Fibroblast of lung (primary cell): ENCODE measurements around the gene UNCX. TPM values are rescaled to one million over a fixed set of nuclear protein-coding genes. Genes with fewer than 3 reads are reported as not detected.

Experiments used
- polyA plus RNA-seq, 2 donors: library from polyadenylated mRNA; depleted of rRNA in 1 of 2; stranded (reverse) in 1 of 2; unstranded in 1 of 2; fragments of >200 nt; gene quantifications; 2 replicates each; pipeline ENCODE4 v1.2.1, GENCODE V29; 2011 to 2012; ENCODE audit warnings: missing spikeins in 1 of 2
- total RNA-seq: library from RNA; depleted of rRNA; stranded (reverse); fragments of >200 nt; gene quantifications from 2 replicates; pipeline ENCODE4 v1.2.1, GENCODE V29; 2014

UNCX gene
- total and polyA plus RNA-seq, 2 donors (not counting 1 experiment from before 2014, with no cell fraction given) = not detected

Other genes starting within 250 kb of the UNCX start
- gene CYP2W1, start 249.7 kb upstream of the UNCX start, total RNA-seq = not detected in 2 replicates
- gene CYP2W1, start 249.7 kb upstream of the UNCX start, polyA plus RNA-seq = not detected in 2 replicates
- gene GPR146, start 188.3 kb upstream of the UNCX start, total RNA-seq = 3.1 and 3.3 TPM in 2 replicates
- gene GPR146, start 188.3 kb upstream of the UNCX start, polyA plus RNA-seq = 0.30 and 2.2 TPM in 2 replicates
- 1.5 and 2.3 TPM in 2 replicates for gene GPER1, start 144.8 kb upstream of the UNCX start, total RNA-seq
- gene GPER1, start 144.8 kb upstream of the UNCX start, polyA plus RNA-seq = 2.0 and 2.4 TPM in 2 replicates
- gene ZFAND2A, start 72.7 kb upstream of the UNCX start, total RNA-seq = 18.7 and 20.5 TPM in 2 replicates
- 22.0 and 35.1 TPM in 2 replicates for gene ZFAND2A, start 72.7 kb upstream of the UNCX start, polyA plus RNA-seq
- 48.0 and 60.1 TPM in 2 replicates for gene MICALL2, start 226.6 kb downstream of the UNCX start, total RNA-seq
- gene MICALL2, start 226.6 kb downstream of the UNCX start, polyA plus RNA-seq = 11.0 and 11.7 TPM in 2 replicates